Measurements from ENCODE around the gene SKIC8.

SKIC8 gene

DNA sequence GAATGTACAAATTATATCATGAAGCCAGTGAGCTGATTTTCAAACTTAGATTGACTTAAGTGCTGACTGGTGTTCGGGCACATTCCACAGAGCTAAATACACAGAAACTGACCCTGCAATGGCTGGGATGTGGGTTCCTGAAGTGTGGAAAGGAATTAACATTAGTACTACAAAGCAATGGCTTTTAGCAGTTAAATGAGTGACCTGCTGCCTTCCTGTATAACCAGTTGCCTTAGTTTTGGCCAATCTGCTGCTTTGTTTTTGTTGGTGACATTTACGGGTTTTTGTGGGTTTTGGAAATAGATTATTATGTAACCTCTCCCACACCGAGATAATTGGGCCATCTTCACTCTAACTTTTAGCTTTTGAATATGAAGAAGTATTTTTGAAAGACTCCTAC lies 2.4 kb upstream of the SKIC8 start:
- Histone ChIP-seq H3K9ac (no peak overlapping the region), H2AFZ (ENCODE audit: low read depth) (no peak overlapping the region), H3K27me3 (ENCODE audit: insufficient read depth, low read depth) (no peaks in the 10 kb centered on the region), H3K4me1 (ENCODE audit: low read depth, poor library complexity, severe bottlenecking) (peaks cover 16% of the 10 kb centered on the region), H3K4me2 (no peak overlapping the region), H3K4me3 (IDR thresholded peaks at IDR 0.05; ENCODE audit: insufficient read depth, low read depth, low read length) (no peak overlapping the region), H3K36me3 (ENCODE audit: insufficient read depth) (no peaks in the 10 kb centered on the region), H4K20me1 (ENCODE audit: insufficient read depth) (no peaks in the 10 kb centered on the region), H3K27ac (no peak overlapping the region), H3K79me2 (ENCODE audit: insufficient read depth, low read depth) (peaks cover 20% of the 10 kb centered on the region)
- TF ChIP-seq CTCF (conservative IDR thresholded peaks at IDR 0.05; ENCODE audit: low read depth, low read length), result no peak

- Histone ChIP-seq H3K9ac (no peak overlapping the region), H3K4me2 (no peak overlapping the region), H3K4me1 (ENCODE audit: low read depth, poor library complexity, severe bottlenecking) (peaks cover 16% of the 10 kb centered on the region), H3K36me3 (ENCODE audit: insufficient read depth) (no peaks in the 10 kb centered on the region), H3K79me2 (ENCODE audit: insufficient read depth, low read depth) (peaks cover 24% of the 10 kb centered on the region), H3K27ac (no peak overlapping the region), H4K20me1 (ENCODE audit: insufficient read depth) (no peaks in the 10 kb centered on the region), H3K4me3 (IDR thresholded peaks at IDR 0.05; ENCODE audit: insufficient read depth, low read depth, low read length) (no peak overlapping the region), H3K27me3 (ENCODE audit: insufficient read depth, low read depth) (no peaks in the 10 kb centered on the region), H2AFZ (ENCODE audit: low read depth) (no peak overlapping the region)
- TF ChIP-seq CTCF (conservative IDR thresholded peaks at IDR 0.05; ENCODE audit: low read depth, low read length), result no peak
These were observed 1.9 kb upstream of the SKIC8 start for GRCh38 chr15:78301326-78301725.

GRCh38 chr15:78292219-78292618 lies 7.2 kb downstream of the SKIC8 start:
- no peak overlapping the region for H3K4me3 ChIP-seq (IDR thresholded peaks at IDR 0.05; ENCODE audit: insufficient read depth, low read depth, low read length)
- H3K27me3 ChIP-seq (ENCODE audit: insufficient read depth, low read depth), result no peaks in the 10 kb centered on the region
- no peaks in the 10 kb centered on the region; the same call in 1 of the 2 replicates for H3K36me3 ChIP-seq (ENCODE audit: insufficient read depth)
- H3K27ac ChIP-seq, result no peak overlapping the region
- no peaks in the 10 kb centered on the region for H4K20me1 ChIP-seq (ENCODE audit: insufficient read depth)
- no peak overlapping the region for H2AFZ ChIP-seq (ENCODE audit: low read depth)
- no peak overlapping the region for H3K4me2 ChIP-seq
- peaks cover 8% of the 10 kb centered on the region; the same call in 1 of the 2 replicates for H3K79me2 ChIP-seq (ENCODE audit: insufficient read depth, low read depth)
- no peaks in the 10 kb centered on the region for H3K4me1 ChIP-seq (ENCODE audit: low read depth, poor library complexity, severe bottlenecking)
- no peak for TF ChIP-seq CTCF (conservative IDR thresholded peaks at IDR 0.05; ENCODE audit: low read depth, low read length)
- H3K9ac ChIP-seq, result no peak overlapping the region

DNA sequence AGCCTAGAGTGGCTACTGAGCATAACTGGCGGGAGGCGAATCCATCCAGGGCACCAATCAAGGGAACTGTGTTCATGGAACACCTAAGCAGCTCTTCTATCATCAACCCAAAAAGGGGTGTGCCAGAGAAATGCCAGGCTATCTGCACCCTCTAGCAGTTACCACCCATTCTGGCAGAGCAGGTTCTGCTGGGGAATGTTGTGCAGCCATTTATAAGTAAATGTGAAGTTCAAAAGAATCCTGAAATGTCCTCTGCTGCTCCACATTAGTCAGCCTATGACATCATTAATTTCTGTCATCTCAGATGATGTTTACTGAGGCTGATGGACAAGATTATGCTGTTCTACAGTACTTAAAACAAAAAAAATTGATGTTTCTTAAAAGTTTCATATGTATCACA lies 7.7 kb downstream of the SKIC8 start:
- Histone ChIP-seq H3K27ac (no peak overlapping the region), H4K20me1 (ENCODE audit: insufficient read depth) (no peaks in the 10 kb centered on the region), H2AFZ (ENCODE audit: low read depth) (no peak overlapping the region), H3K27me3 (ENCODE audit: insufficient read depth, low read depth) (no peaks in the 10 kb centered on the region), H3K4me1 (ENCODE audit: low read depth, poor library complexity, severe bottlenecking) (peaks cover 2% of the 10 kb centered on the region), H3K79me2 (ENCODE audit: insufficient read depth, low read depth) (0 out of 2 replicates have a peak, but pooled peaks cover 2% of the 10 kb centered on the region), H3K36me3 (ENCODE audit: insufficient read depth) (no peaks in the 10 kb centered on the region; the same call in 1 of the 2 replicates), H3K4me3 (IDR thresholded peaks at IDR 0.05; ENCODE audit: insufficient read depth, low read depth, low read length) (no peak overlapping the region), H3K4me2 (no peak overlapping the region), H3K9ac (no peak overlapping the region)
- no peak for TF ChIP-seq CTCF (conservative IDR thresholded peaks at IDR 0.05; ENCODE audit: low read depth, low read length)

Measured in KMS-11 (cell line).